GM19438 (cell line): ENCODE measurements around the gene MUC20.
"Not testable (repeated sequence)": the region's sequence is repeated elsewhere in the genome, so short reads cannot be mapped to it uniquely, and the experiment has no call there.

Experiments
- ATAC-seq: cut with Tn5 transposase; IDR thresholded peaks from one replicate; pipeline ENCODE4 v1.9.1; 2021; ENCODE audit warnings: low read depth; ENCODE audit not compliant: unreplicated experiment

MUC20 gene

DNA sequence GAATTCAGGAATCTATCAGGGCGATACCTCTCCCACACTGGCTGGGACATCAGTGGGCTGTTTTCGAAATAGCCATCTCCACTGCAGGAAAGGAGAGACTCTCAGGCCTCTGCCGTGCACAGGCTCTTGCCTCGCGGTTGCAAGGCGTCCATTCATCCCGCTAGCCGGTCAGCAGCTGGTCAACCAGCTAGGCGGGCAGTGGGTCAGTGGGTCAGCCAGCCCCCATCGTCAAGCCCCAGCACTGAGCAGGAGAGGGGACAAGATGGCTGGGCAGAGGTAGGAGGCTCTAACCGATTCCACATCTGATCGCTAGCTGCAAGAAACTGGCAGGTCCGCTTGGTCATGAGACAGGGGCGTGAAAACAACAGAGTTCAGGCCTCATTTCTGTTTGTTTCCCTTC, 45.9 kb downstream of the MUC20 start:
- no peak for ATAC-seq

DNA sequence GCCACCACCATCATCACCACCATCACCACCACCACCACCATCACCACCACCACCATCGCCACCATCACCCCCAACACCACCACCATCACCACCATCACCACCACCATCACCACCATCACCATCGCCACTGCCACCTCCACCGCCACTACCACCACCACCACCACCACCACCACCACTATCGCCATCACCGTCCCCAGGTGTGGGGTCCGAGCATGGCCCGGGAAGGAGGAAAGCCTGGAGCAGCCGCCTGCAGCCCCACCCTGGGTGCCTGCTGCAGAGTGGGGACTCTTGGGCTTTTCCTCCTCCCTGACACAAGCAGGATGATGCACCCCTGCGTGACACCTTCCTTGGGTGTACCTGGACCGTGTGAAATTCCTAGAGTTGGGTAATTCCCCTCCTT, 47.0 kb downstream of the MUC20 start:
- ATAC-seq = no peak

GRCh38 chr3:195768414-195768813, 47.6 kb downstream of the MUC20 start:
- ATAC-seq = no peak

DNA sequence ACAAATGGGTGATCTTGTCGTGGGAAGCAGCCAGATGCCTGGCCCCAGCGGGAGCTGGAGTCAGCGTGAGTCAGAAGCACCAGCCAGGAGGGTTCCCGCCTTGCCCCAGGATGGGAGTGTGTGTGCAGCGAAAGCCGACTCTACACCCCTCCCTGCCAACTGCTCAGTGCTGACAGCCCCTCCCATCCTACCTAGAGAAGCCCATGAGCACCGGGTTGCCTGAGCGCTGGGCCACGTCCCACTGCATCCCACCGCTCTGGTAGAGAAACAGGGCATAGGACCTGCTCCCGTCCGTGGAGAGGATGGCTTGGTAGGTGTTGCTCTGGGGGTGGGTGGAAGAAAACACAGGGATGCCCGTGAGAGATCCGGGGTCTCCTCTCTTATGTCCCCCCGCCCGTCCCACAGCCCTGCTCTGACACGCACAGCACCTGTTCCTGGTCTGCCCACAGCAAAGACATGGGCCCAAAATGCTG, 48.1 kb downstream of the MUC20 start:
- ATAC-seq = no peak

DNA sequence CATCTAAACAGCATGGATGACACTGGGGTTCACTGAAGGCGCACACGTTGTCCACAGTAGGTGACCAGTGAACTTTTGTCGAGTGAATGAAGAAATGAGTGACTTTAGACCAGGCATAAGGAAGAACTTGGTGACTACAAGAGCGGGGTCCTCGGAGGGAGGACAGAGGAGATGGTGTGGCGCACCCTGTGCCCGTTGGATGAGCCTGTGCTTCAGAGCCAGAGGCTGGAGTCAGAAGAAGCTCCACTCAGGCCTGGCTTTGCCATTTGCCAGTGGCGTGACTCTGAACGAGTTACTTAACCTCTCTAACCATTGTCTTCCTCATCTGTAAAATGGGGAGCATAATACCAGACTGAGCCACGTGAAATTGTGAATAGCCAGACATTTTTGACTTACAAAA, 48.8 kb downstream of the MUC20 start:
- ATAC-seq = no peak

DNA sequence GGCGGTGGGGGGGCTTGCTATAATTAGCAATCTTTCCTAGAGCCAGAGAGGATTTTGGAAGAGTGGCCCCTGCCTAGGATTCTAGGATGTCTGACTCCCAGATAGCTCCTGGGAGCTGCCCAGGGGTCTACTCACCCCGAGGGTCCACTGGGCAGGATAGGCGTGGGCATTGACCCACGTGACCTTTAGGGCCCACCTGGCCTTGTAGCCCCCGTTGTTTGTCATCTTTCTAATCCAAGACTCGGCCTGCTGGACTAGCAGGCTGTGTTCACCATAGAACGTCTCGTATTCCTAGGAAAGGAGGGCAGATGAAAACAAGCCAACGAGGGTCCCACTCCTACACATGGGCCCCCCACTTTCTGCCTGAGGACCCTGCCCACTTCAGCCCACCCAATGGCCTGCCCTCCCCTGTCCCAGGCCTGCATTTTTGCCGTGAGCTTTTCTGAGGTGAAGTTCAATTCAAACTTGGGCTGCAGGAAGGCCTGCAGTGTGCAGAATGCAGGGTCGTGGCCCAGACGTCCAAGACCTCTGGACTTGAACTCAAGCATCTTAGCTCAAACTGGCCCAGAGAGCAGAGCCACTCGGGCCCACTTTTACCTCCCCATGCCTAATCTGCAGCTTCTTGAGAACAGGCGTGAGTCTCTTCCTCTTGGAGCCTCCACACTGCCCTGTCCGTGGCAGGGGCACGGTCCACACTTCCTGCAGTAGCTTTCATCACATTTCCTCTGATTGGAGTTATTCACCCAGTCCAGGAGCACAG, 49.5 kb downstream of the MUC20 start:
- no peak for ATAC-seq

DNA sequence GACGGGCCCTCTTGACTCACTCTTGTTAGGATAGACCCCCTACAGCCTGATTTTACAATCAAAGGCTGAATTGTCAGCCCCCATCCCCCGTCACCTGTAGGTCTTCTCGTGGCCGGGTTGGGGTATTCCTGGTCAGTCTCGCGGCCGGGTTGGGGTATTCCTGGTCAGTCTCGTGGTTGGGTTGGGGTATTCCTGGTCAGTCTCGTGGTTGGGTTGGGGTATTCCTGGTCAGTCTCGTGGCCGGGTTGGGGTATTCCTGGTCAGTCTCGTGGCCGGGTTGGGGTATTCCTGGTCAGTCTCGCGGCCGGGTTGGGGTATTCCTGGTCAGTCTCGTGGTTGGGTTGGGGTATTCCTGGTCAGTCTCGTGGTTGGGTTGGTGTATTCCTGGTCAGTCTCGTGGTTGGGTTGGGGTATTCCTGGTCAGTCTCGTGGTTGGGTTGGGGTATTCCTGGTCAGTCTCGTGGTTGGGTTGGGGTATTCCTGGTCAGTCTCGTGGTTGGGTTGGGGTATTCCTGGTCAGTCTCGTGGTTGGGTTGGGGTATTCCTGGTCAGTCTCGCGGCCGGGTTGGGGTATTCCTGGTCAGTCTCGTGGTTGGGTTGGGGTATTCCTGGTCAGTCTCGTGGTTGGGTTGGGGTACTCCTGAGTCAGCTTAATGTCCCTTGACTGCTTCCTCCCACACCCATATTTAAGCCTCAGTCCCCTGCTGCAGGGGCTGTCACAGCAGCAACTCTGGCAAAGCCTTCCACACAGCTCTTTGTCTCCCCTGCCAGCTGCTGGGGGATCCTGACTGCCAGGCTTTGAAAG, 50.3 kb downstream of the MUC20 start:
- not testable (repeated sequence) for ATAC-seq

- ATAC-seq = no peak
Measured at GRCh38 chr3:195771646-195772300, 51.0 kb downstream of the MUC20 start.

- no peak for ATAC-seq
Measured at GRCh38 chr3:195773956-195774537, 53.3 kb downstream of the MUC20 start.

GRCh38 chr3:195774917-195775316, 54.1 kb downstream of the MUC20 start:
- no peak for ATAC-seq

DNA sequence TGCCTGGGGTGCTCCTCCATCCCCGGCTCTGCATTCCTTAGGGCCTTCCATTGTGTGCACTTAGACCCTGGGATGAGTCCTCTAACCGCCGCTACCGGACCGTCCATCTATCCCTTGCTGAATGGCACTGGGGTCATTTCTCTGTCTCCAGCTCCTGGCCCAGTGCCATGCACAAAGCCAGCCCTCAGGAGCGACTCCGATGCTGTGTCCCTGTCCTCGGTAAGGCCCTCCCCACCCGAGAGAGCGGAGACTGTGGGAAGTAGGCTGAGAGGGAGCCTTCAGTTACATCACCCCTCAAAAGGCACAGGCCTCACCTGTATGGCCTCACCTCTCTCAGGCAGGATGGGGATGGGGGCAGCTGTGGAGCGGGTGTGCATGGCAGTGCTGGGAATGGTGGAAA, 57.2 kb downstream of the MUC20 start:
- ATAC-seq = no peak

- ATAC-seq = not testable (repeated sequence)
Measured at GRCh38 chr3:195781236-195781635, 60.5 kb downstream of the MUC20 start.
